ENCODE measurements around the gene TGFBR3L.

DNA sequence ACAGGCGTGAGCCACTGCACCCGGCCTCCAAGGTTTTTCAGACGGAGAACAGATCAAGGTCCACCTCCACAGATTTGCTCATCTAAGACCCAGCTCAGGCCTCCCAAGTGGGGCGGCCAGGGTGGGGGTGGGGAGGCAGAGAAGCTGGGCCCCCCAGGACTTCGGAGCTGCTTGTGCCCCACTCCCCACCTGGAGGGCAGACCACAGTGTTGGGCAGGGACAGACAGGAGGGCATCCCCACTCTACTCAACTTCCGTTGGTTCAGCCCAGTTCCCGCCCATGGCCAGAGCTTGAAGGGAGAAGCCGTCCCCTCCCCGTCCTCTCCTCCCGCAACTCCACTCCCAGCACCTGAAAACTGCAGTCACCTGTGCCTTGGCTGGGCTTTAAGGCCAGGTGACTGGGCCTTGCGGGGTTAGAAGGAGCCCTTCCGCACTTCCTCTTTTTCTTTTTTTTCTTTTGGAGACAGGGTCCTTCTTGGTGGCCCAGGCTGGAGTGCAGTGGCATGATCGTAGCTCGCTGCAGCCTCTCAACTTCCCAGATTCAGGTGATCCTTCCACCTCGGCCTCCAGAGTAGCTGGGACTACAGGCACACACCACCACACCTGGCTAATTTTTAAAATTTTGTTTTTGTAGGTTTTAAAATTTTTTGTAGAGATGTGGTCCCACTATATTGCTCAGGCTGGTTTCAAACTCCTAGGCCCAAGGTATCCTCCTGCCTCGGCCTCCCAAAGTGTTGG is 27.1 kb upstream of the TGFBR3L start:
- TF ChIP-seq, protein P1, sequence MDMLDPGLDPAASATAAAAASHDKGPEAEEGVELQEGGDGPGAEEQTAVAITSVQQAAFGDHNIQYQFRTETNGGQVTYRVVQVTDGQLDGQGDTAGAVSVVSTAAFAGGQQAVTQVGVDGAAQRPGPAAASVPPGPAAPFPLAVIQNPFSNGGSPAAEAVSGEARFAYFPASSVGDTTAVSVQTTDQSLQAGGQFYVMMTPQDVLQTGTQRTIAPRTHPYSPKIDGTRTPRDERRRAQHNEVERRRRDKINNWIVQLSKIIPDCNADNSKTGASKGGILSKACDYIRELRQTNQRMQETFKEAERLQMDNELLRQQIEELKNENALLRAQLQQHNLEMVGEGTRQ (IDR thresholded peaks at IDR 0.05; ENCODE audit: low read depth, low read length): no peak
- no peak for TF ChIP-seq POLR2A (IDR thresholded peaks at IDR 0.05; ENCODE audit: low read depth, low read length)
- TF ChIP-seq CEBPB (IDR thresholded peaks at IDR 0.05; ENCODE audit: low read depth, low read length): no peak
- no peak for TF ChIP-seq RFX5 (IDR thresholded peaks at IDR 0.05; ENCODE audit: low read depth, low read length)
- TF ChIP-seq FOS (IDR thresholded peaks at IDR 0.05; ENCODE audit: low read depth, low read length): no peak
- TF ChIP-seq, protein P2, sequence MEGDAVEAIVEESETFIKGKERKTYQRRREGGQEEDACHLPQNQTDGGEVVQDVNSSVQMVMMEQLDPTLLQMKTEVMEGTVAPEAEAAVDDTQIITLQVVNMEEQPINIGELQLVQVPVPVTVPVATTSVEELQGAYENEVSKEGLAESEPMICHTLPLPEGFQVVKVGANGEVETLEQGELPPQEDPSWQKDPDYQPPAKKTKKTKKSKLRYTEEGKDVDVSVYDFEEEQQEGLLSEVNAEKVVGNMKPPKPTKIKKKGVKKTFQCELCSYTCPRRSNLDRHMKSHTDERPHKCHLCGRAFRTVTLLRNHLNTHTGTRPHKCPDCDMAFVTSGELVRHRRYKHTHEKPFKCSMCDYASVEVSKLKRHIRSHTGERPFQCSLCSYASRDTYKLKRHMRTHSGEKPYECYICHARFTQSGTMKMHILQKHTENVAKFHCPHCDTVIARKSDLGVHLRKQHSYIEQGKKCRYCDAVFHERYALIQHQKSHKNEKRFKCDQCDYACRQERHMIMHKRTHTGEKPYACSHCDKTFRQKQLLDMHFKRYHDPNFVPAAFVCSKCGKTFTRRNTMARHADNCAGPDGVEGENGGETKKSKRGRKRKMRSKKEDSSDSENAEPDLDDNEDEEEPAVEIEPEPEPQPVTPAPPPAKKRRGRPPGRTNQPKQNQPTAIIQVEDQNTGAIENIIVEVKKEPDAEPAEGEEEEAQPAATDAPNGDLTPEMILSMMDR (conservative IDR thresholded peaks at IDR 0.05; ENCODE audit: low read depth, low read length): no peak
- TF ChIP-seq RAD21 (IDR thresholded peaks at IDR 0.05; ENCODE audit: low read length): no peak
- TF ChIP-seq SMC3 (IDR thresholded peaks at IDR 0.05; ENCODE audit: low read depth, low read length): no peak
- no peak for TF ChIP-seq MXI1 (IDR thresholded peaks at IDR 0.05; ENCODE audit: borderline replicate concordance, low read depth, low read length)
- TF ChIP-seq, protein P3, sequence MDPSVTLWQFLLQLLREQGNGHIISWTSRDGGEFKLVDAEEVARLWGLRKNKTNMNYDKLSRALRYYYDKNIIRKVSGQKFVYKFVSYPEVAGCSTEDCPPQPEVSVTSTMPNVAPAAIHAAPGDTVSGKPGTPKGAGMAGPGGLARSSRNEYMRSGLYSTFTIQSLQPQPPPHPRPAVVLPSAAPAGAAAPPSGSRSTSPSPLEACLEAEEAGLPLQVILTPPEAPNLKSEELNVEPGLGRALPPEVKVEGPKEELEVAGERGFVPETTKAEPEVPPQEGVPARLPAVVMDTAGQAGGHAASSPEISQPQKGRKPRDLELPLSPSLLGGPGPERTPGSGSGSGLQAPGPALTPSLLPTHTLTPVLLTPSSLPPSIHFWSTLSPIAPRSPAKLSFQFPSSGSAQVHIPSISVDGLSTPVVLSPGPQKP (IDR thresholded peaks at IDR 0.05; ENCODE audit: borderline replicate concordance, low read depth, low read length): no peak
- TF ChIP-seq MAFK (IDR thresholded peaks at IDR 0.05; ENCODE audit: low read depth, low read length): no peak
- TF ChIP-seq RCOR1 (IDR thresholded peaks at IDR 0.05; ENCODE audit: insufficient replicate concordance, low read length): no peak

Measured in IMR-90 (cell line).